DMS53 treated with DMSO at 0.1 percent for 48 hours (cell line): ENCODE data around the gene MYOM1.

ENCODE experiments used
- DNase-seq: peaks from one replicate; lab custom pipeline; 2025; ENCODE audit not compliant: unreplicated experiment; lab: John Stamatoyannopoulos, UW

Gene MYOM1

DNA sequence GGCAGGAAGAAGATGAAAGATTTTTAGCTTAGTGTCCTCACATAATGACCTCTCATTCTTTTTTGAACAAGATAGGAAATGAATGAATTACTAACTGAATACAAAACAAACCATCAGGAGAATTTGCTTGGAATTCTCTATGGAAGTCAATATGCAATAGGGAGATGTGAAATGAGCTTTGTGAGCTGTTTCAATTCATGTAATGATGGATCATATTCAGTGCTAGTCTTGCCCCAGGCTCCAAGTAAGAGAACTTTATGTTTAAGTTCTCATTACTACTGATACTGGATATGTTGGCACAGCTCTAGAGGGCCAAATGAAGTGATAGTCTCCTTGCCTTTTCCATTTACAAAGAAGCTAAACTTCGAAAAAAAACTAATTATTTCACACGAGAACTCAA lies 29.2 kb downstream of the MYOM1 start:
- DNase-seq, result no peak

DNA sequence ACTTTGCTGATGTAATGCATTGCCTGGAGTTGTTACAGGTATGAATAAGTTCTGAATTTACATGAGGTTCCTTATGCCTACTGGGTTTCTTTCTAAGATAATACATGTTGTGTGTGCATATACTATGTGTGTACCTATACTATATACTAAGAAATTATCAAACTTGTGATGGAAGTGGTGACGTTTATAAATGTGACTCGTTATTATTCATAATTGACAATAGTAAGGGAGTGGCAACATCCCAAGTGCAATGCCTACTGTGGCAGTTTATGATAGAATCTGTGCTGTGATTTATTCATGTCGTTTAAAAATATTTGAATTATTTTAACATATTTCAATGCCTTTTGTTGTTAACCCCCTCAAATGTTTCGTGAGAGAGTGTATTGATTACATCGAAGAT lies 29.9 kb downstream of the MYOM1 start:
- DNase-seq, result no peak

DNA sequence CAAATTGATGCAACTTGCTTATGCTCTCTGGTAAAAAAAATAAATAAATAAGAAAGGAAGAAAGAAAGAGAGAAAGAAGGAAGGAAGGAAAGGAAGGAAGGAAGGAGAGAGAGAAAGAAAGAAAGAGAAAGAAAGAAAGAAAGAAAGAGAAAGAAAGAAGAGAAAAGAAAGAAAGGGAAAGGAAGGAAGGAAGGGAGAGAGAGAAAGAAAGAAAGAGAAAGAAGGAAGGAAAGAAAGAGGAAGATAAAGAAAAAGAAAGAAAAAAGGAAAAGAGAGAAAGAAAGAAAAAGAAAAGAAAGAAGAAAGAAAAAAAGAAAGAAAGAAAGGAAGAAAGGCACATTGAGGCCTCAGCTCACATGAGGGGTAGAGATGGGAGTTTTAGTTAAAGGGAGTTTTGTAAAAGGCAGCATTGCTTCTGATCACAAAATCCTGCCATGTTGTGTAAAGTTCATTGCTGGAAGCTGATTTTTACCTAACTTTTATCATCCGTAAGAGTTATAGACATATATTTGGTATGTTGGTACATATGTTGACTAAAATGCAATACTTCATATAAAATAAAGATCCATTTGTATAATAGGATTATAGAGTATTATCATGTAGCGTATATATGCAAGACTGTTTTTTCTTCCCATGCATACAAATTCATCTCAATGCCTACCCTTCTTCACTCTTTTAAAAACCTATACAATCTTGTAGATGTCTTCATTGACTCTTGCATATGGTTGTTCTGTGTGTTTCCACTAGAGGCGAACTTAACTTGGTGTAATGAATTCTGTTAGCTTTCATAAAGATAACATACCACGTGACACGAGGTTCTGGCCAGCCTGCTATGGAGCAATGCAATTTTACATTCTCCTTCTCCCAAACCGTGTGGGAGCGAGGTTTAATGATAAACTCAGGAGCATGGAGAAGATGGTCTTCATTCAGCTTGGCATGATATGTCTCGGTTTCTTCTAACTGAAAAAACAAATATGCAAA lies 32.8 kb downstream of the MYOM1 start:
- DNase-seq, result no peak

DNA sequence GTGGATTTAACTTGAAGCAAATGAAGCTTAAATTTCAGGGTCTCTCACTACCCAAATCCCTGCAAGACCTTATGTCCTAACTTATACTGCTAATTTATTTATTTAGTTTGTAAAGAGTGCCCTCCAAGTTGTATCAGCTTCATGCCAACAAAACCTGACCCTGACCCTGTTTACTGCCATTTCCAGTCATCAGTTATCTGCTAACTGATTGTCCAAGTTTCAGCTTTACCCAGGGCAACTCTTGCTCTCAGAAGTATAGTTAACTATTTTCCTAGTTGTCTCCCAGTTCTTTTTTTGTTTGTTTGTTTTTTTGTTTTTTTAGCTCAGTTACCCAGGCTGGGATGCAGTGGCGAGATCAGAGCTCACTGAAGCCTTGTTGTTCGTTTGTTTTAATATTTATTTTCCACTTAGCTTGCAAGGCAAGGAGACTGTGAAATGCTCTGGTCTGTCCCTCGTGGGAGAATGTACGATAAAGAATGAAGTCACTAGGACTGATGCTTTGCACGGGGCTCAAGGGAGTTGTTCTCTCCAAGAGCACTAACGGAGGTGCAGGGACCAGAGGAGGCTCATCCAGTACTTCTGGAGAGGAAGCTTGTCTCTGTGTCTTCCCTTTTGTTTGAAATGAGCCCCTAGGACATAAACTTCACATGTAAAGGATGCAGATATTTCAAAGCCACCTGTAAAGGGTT lies 35.3 kb downstream of the MYOM1 start:
- DNase-seq, result no peak

DNA sequence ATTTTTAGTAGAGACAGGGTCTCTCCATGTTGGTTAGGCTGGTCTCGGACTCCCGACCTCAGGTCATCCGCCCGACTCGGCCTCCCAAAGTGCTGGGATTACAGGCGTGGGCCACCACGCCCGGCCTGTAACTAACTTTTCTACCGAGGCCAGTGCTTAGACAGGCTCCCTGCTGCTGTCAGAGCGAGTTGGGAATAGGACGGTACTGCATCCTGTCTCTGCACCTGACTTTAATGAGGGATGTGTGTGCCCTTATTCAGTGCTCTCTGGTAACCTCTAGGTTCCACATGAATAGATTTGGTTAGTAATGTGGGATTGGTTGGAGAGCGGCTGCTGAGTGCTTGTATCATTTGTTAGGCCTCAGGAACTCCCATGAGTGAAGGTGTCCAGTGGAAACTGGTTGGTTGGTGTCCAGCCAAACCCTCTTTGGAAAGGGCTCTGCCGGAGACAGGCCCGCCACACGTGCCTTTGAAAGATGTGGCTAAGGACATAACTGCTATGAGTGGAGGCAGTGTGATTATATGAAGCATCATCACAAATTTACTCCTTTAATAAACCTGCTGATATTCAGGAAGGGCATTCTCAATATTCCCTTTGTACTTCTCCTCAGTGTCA lies 36.6 kb downstream of the MYOM1 start:
- DNase-seq, result no peak

DNA sequence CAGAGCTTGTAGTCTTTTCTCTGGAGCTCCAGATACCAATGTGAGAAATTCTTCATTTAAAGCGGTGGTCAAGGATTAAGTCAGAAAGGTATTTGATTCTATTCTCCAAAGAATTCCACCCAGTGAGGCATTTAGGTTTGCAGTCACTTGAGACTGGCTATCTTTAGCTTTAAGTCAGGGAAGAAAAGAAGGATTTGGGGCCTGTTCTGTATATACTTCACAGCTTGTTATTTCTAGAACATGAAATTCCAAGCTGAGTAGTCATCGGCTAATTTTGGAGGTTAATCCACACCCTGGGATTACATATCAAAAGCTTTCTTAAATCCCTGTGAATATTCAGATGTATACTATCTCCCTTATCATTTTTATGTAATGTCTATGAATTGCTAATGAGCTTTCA lies 39.4 kb downstream of the MYOM1 start:
- no peak for DNase-seq

DNA sequence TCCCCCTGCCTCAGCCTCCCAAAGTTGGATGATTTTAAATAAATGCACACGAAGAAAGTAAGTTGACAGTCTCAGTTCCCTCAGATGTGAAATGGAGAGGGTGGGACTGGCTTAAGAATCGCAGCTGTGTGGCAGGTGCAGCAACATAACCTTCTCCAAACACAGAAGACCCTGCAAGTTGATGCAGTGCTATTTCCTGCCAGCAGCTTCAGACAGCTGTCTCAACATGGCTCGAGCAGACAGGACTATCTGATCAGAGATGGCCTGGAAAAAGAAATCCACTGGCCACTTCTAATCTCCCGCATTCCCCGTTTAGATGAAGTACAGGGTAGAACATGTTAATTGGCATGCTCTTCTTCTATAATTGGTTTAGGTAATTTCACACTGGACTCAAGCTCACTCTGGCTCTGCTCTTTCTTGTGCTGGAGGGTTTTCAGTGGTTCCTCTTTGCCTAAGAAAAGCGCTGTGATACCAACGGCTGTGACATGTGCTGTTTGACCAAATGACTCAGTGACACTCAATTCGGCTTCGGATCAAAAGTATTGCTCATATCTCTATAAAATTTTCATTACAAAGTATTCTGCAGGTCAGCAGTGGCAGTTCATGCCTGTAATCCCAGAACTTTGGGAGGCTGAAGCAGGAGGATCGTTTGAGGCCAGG lies 40.2 kb downstream of the MYOM1 start:
- no peak for DNase-seq

DNA sequence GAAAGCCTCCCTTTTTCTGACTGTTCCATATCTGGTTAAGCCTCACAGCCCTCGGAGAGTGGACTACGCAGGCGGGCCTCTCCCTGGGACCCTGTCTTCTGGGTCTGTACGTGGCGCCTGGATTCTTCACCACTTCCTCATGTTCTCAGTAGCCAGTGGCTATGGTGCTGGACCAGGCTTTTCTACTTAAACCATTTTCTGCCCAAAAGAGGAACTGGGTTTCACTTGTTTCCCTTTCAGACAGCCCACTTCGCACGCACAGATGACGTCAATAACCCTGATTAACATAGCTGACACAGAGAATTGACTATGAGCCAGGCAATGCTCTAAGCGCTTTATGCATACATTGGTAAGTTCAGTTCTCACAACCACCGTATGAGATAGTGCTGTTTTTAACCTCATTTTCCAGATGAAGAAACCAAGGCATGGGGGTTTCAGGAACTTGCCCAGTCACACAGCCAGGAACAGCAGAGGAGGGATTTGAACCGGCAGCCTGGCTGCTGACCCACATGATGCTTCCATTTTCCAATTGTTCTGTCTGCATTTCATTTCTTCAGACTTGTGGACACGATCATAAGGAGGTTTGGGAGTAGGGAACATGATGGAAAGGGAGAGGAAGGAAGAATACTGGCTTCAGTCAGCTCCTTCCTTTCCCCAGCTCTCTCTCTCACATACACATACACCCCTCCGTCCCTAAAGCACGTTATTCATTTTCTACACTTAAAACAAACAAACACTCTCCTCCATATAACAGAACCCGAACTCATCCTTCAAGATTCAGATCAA lies 41.7 kb downstream of the MYOM1 start:
- no peak for DNase-seq

DNA sequence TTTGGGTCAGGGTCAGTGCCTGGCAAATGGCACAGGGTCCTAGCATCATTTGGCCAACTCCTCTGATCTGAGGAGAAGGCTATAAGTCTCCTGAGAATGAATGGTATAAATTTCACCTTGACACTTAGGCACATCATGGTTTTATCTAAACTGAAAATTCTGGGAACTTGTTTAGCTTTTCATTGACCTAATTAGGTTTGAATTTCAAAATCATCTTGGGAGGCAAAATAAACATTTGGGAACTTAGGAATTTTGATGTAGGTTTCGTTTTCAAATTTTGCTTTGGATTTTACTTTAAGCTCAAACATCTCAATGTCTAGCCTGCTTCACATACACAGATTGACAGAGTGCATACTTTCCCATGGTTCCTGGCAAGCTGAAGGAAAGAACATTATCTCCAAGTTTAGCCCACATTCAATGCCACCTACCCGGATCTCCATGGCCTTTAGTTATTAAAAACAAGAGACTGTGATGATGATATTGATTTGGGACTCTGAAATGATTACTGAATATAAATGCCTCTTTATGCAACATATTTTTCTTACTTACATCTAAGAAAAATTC lies 44.5 kb downstream of the MYOM1 start:
- no peak for DNase-seq

DNA sequence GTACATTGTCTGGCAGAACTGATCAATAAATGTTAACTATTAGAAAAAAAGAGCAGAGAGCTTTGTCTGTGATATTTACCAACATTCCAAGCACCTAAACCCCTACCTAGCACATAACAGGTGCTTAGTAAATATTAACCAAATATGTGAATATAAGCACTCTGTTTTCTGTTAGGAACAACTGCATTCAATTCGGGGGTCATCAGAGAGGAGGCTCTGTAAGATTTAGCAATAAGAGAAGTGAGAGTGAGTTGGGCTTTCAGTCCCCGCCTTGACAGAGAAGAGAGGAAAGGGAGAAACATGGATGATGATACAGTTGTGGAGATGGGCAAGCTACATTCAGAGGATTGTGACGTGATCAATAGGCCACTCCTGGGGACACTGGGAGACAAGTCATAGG lies 47.7 kb downstream of the MYOM1 start:
- DNase-seq, result no peak

DNA sequence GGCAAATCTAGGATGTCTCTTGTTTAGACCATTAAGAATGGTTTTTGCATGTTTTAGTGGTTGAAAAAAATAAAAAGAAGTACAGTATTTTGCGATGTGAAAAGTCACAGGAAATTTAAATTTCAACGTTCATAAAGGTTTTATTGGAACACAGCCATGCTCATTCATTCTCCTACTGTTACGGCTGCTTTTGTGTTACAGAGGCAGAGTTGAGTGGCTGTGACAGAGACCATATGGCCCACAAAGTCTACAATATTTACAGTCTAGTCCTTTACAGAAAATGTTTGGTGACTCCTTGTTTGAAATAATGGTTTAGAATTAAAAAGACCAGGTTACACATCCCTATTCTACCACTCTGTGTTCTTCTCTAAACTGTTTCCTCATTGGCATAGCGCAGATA lies 48.1 kb downstream of the MYOM1 start:
- DNase-seq, result no peak

DNA sequence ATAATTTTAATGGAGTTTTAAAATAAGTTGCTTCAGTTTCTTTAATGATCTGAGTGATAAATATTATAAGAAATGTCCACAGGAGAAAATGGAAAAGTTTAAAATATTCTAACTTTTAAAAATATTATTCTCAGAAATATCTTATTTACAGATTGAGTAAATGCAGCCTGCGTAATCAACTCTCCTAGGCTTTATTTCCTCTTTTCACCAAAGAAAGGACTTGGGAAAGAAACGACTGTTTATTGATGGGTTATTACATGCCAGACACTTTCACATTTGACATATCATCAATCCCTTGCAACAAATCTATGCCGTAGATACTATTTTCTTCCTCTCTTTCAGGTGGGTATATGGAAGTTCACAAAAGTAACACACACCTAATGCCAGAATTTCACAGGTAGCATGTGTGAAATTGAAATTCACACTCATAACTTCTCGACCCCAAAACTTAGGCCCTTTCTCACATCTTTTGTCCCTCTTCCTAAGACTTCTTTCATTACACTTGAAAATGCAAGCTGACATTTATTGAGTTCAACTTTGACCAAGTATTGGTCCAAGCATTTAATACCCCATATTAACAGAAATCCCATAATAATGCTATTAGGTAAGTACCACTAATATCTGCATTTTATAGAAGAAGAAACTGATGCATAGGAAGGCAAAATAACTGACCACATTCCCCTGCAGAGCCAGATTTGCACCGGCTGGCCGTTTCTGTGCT lies 49.2 kb downstream of the MYOM1 start:
- no peak for DNase-seq

DNA sequence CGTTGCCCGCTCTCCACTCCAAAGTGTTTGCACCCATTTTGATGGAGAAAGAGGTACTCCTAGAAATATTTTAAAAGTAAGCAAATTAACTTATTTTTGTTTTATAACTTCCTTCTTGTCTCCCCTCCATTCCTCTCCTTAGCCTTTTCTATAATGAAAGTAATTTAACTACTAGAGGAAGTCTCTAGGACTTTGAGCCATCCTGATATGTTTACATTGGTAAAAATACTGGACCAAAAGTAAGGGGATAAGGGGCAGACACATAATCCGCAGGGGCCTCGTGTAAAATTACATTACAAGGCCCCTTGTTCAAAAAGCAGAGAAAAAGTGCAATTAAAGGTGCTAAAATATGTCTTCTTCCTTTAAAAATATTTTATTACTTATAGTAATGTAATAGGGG lies 55.4 kb downstream of the MYOM1 start:
- DNase-seq, result no peak

DNA sequence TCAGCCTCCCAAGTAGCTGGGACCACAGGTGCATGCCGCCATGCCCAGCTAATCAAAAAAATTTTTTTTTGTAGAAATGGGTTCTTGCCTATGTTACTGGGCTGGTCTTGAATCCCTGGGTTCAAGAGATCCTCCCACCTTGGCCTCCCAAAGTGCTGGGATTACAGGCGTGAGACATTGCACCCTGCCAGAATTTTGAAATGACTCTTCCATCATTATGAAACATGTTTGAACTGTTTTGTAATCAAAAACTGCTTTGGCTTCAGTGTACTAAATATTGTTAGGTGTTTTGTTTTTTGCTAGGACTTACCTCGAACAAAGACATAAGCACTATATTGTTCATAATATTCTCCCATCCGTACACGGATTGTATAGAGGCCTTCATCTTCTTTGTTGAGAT lies 55.8 kb downstream of the MYOM1 start:
- no peak for DNase-seq

DNA sequence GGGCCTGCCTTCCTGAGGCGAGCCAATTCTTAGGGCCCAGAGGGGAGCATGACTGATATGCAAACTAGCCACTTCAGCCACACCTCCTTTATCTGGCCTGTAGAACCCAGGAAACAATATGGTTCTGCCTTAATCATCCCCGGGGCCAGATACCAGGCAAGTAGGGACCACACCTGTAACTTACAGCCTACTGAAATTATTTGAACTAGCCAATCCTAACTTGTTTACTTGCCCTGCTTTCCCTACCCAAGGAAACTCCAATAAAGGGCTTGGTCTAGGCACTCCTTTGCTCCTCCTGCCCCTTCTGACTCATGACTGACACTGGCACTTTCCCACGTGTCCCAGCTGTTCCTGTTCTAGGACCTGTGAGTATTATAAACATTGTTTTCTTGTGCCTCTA lies 57.6 kb downstream of the MYOM1 start:
- no peak for DNase-seq

DNA sequence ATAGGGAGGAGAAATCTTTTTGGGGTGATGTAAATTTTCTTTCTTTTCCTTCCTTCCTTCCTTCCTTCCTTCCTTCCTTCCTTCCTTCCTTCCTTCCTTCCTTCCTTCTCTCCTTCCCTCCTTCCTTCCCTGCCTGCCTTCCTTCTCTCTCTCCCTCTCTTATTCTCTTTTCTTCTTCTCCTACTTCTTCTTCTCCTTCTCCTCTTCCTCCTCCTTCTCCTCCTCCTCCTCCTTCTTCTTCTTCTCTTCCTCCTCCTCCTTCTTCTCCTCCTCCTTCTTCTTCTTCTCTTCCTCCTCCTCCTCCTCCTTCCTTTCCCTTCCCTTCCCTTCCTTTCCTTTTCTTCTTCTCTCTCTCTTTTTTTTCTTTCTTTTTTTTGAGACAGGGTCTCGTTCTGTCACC lies 59.9 kb downstream of the MYOM1 start:
- DNase-seq, result no peak

DNA sequence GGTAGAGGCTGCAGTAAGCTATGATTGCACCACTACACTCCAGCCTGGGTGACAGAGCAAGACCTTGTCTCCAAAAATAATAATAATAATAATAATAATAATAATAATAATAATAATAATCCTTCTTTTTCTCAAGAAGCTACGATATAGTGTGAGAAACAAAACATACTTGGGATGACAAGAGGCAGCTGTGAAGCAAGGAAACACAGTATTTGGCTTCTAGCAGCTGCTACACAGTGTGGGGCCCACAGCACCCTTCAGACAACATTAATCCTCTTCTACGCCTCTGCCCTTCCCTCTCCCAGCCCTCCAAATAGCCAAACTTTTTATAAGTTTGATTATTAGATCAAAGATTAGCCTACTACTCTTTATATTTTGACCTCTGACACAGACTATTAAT lies 62.2 kb downstream of the MYOM1 start:
- no peak for DNase-seq

DNA sequence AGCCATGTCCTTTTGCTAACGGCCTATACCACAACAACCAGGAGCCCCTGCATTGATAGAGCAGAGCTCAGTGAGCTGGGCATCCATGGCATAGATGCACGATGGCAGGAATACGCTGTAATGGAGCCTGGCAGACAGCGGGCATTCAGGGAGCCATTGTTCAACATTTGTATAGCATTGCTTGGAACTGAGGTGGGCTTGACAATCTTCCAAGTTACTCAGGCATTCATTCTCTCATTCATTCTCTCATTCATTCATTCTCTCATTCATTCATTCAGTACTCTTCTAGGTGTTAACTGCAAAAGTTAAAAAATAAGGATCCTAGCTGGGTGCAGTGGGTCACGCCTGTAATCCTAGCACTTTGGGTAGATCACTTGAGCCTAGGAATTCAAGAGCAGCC lies 62.7 kb downstream of the MYOM1 start:
- no peak for DNase-seq

DNA sequence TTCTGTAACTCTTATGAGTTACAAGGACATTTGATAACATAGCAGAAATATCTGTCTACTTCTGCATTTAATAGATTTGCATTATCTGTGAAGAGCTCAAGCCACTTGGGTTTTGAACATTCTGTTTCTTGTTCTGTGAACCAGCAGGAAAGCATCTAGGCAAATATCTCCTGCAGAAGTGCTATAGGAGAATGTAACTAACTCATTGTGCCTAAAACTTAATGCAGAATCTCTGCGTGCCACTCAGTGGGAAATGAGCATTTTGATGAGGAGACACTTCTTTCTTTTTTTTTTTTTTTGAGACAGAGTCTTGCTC lies 63.5 kb downstream of the MYOM1 start:
- no peak for DNase-seq

DNA sequence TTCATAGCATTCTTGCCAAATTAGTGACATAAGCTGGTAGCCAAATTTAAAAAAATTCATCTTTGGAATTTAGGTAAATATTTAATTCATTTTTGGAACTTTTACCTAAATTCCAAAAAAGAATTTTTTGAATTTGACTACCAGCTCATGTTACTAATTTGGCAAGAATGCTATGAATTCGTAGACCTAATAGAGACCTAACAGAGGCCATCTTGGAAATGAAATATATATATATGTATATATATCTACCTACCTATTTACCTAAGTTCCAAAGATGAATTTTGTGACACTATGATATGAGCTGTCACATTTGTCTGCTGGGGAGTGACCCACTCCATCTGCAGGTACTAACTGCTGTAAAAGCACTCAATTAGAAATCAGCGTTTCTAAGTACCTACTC lies 65.6 kb downstream of the MYOM1 start:
- DNase-seq, result no peak
